SU-DHL-6 (cell line): ENCODE data around the gene PRRC2C.

Experiments used
- H2AFZ ChIP-seq: fragments of 200-600 bp; sonication (generic); 2 replicates; pipeline ENCODE4 v1.6.1; 2014; ENCODE audit warnings: low read depth, mild to moderate bottlenecking, moderate library complexity, mixed read lengths, antibody characterized with exemption, low read length; ENCODE audit not compliant: severe bottlenecking
- H3F3A ChIP-seq: fragments of 200-600 bp; shearing (Covaris generic); 2 replicates; pipeline ENCODE4 v1.6.0; 2016; ENCODE audit warnings: antibody characterized with exemption, mild to moderate bottlenecking; ENCODE audit not compliant: insufficient read depth
- H3K27ac ChIP-seq: fragments of 200-600 bp; sonication (generic); 2 replicates; pipeline ENCODE4 v1.5.1; 2016; ENCODE audit warnings: low read depth, mild to moderate bottlenecking, low read length, moderate library complexity, mixed read lengths
- H3K27me3 ChIP-seq: fragments of 200-600 bp; sonication (generic), shearing (Covaris generic); 2 replicates; pipeline ENCODE4 v1.6.0; 2014; ENCODE audit warnings: mild to moderate bottlenecking, low read length
- H3K36me3 ChIP-seq: fragments of 200-600 bp; sonication (generic); 2 replicates; pipeline ENCODE4 v1.6.1; 2014; ENCODE audit warnings: mild to moderate bottlenecking, low read length, mixed read lengths
- H3K4me2 ChIP-seq: fragments of 300-600, 200-600 bp; shearing (Covaris generic), sonication (generic); 2 replicates; pipeline ENCODE4 v1.6.0; 2014; ENCODE audit warnings: low read length, low read depth, mild to moderate bottlenecking; ENCODE audit not compliant: poor library complexity, severe bottlenecking
- H3K4me3 ChIP-seq: fragments of 200-600 bp; sonication (generic); 2 replicates; pipeline ENCODE4 v1.5.1; 2014; ENCODE audit warnings: antibody characterized with exemption, low read length, mild to moderate bottlenecking, mixed read lengths; ENCODE audit not compliant: insufficient read depth, poor library complexity, severe bottlenecking
- H3K79me2 ChIP-seq: fragments of 200-600 bp; sonication (generic); 2 replicates; pipeline ENCODE4 v1.6.1; 2014; ENCODE audit warnings: mild to moderate bottlenecking, low read length, moderate library complexity; ENCODE audit not compliant: insufficient read depth
- H3K9ac ChIP-seq: fragments of 200-600 bp; sonication (generic); 2 replicates; pipeline ENCODE4 v1.7.0; 2014; ENCODE audit warnings: mild to moderate bottlenecking, low read length
- H3K9me2 ChIP-seq: fragments of 200-600 bp; sonication (generic); replicated peaks from 2 replicates; pipeline ENCODE4 v1.6.1; 2014; ENCODE audit warnings: low read length; ENCODE audit not compliant: insufficient read depth
- H3K9me3 ChIP-seq: fragments of 200-600 bp; sonication (generic); 2 replicates; pipeline ENCODE4 v1.6.1; 2014; ENCODE audit warnings: low read length, mixed read lengths; ENCODE audit not compliant: insufficient read depth
- H4K20me1 ChIP-seq: fragments of 200-600 bp; sonication (generic); 2 replicates; pipeline ENCODE4 v1.6.1; 2014; ENCODE audit warnings: low read depth, mild to moderate bottlenecking, antibody characterized with exemption, low read length, moderate library complexity, mixed read lengths
- CTCF ChIP-seq: fragments of 200-600 bp; sonication (generic); IDR thresholded peaks from one replicate; pipeline ENCODE4 v1.5.1; 2017; ENCODE audit warnings: antibody characterized with exemption, mild to moderate bottlenecking, low read length, moderate library complexity; ENCODE audit not compliant: insufficient read depth, poor library complexity, severe bottlenecking
- EZH2phosphoT487 ChIP-seq: fragments of 200-600 bp; sonication (generic), shearing (Covaris generic); conservative IDR thresholded peaks from 2 replicates; pipeline ENCODE4 v1.6.1; 2018; ENCODE audit warnings: mild to moderate bottlenecking, antibody characterized with exemption, low read length, moderate library complexity, mixed read lengths

The PRRC2C gene

DNA sequence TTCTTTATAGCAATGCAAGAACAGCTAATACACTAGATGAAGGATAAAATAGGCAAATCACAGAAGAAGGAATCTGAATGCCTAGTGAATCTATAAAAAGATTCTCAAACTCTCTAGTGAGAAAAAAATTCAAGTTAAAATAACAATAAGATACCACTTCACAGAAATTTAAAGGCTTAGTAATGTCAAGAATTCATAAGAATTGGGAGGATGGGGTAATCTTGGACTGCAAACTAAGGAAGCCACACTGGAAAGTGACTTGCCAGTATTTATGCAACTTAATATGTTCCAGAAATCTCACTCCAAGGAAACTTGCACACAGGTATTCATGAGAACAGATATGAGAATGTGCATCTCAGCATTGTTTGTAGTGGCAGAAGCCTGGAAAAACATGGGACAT, 38.9 kb upstream of the PRRC2C start:
- Histone ChIP-seq H3K27me3 (no peaks in the 10 kb centered on the region), H3K4me2 (no peak overlapping the region), H4K20me1 (no peaks in the 10 kb centered on the region), H2AFZ (no peak overlapping the region), H3F3A (no peaks in the 10 kb centered on the region), H3K27ac (no peak overlapping the region), H3K36me3 (no peaks in the 10 kb centered on the region), H3K4me3 (no peak overlapping the region), H3K79me2 (no peaks in the 10 kb centered on the region), H3K9me2 (no peaks in the 10 kb centered on the region), H3K9me3 (no peaks in the 10 kb centered on the region), H3K9ac (no peak overlapping the region)
- TF ChIP-seq EZH2phosphoT487 (no peak), CTCF (no peak)

DNA sequence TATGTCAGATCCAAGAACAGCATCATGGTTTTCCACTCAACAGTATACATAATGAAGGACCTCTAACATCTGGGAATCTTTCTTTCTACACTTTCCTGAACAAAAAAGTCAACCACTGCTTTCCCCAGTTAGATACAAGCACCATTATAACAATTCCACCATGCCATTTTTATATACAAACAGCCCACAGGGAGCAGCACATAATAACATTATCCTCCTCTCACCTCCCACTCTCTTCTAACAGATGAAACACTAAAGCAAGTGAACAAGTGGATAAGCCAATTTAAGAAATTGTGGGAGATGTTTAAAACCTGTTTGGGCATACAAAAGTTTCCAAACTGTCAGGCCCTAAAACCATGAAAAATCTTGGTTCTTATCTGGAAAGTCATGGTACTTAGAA, 29.4 kb upstream of the PRRC2C start:
- no peaks in the 10 kb centered on the region for H3F3A ChIP-seq
- no peak overlapping the region for H2AFZ ChIP-seq

DNA sequence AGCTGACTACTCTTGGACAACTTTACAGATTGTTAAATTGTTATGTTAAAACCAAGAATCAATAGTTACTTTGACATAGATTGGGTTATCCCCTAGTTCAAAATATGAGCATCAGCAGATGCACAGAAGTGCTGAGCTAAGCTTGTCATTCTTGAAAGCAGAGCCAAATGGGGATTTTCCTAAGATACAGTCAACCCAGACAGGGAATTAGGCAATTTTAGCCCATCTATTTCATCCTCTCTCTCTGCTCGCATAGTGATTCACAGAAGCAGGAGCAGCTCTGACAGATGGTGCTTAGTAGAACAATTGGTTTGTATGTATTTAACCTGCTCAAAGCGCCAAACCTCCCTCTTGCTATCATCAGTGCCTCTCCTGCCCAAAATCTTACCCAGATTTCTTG, 27.9 kb upstream of the PRRC2C start:
- no peaks in the 10 kb centered on the region for H3K27me3 ChIP-seq
- H2AFZ ChIP-seq, result no peak overlapping the region
- H3F3A ChIP-seq, result no peaks in the 10 kb centered on the region

More for the DNA sequence above, 29.4 kb upstream of the PRRC2C start:
- Histone ChIP-seq H3K4me3 (no peak overlapping the region), H3K9me2 (no peaks in the 10 kb centered on the region), H3K79me2 (no peaks in the 10 kb centered on the region), H3K27ac (no peak overlapping the region), H4K20me1 (no peaks in the 10 kb centered on the region), H3K36me3 (no peaks in the 10 kb centered on the region), H3K27me3 (no peaks in the 10 kb centered on the region), H3K4me2 (no peak overlapping the region), H3K9ac (no peak overlapping the region), H3K9me3 (no peaks in the 10 kb centered on the region)
- TF ChIP-seq CTCF (no peak), EZH2phosphoT487 (no peak)

More for the DNA sequence above, 27.9 kb upstream of the PRRC2C start:
- no peak overlapping the region for H3K4me2 ChIP-seq
- no peak overlapping the region for H3K27ac ChIP-seq
- TF ChIP-seq CTCF (no peak), EZH2phosphoT487 (no peak)
- H3K4me3 ChIP-seq, result no peak overlapping the region
- no peak overlapping the region for H3K9ac ChIP-seq
- H4K20me1 ChIP-seq, result no peaks in the 10 kb centered on the region
- no peaks in the 10 kb centered on the region for H3K9me3 ChIP-seq
- no peaks in the 10 kb centered on the region for H3K79me2 ChIP-seq
- no peaks in the 10 kb centered on the region for H3K36me3 ChIP-seq
- H3K9me2 ChIP-seq, result no peaks in the 10 kb centered on the region
